ENCODE measurements around the gene TMBIM1. TPM values are rescaled to one million over a fixed set of nuclear protein-coding genes. Genes with fewer than 3 reads are reported as not detected.
A peak's percentile ranks its signal among the peaks of the same experiment; 100 is the strongest.

TMBIM1 gene
- polyA plus RNA-seq, 3 donors = 101 to 139 (median 129) TPM

- peaks cover 17% of the 10 kb centered on the region for H3K4me1 Mint-ChIP-seq
- H3K4me3 Mint-ChIP-seq = no peak overlapping the region
- H3K9me3 ChIP-seq (replicated peaks in 1 of 2; ENCODE audit: control insufficient read depth in 1 of 2, insufficient read depth in 1 of 2, low read length in 2 of 2) = no peaks in the 10 kb centered on the region
- H2AFZ ChIP-seq (ENCODE audit: insufficient read depth, low read depth, low read length, poor library complexity, severe bottlenecking) = no peak overlapping the region
- peak overlapping the region in 1 of 7 donors; percentile 41 for H3K27ac Mint-ChIP-seq
- no peaks in the 10 kb centered on the region for H3K27me3 Mint-ChIP-seq (ENCODE audit: low read depth in 3 of 3)
- peaks cover 0 to 2% (median 0%) of the 10 kb centered on the region in 7 donors for H3K9me3 Mint-ChIP-seq
- peaks cover 99% of the 10 kb centered on the region for H4K20me1 ChIP-seq (ENCODE audit: insufficient read depth, low read length)
- no peak for DNase-seq
- no peak overlapping the region for H3K4me2 ChIP-seq (replicated peaks; ENCODE audit: extremely low read depth, low read length, poor library complexity, severe bottlenecking)
- H3K27me3 ChIP-seq (ENCODE audit: control insufficient read depth in 2 of 2, insufficient read depth in 2 of 2, low read length in 2 of 2) = no peaks in the 10 kb centered on the region
- no peak overlapping the region for H3K4me3 ChIP-seq (replicated peaks in 1 of 3; ENCODE audit: low read depth in 2 of 3, low read length in 3 of 3)
- TF ChIP-seq, protein P1, sequence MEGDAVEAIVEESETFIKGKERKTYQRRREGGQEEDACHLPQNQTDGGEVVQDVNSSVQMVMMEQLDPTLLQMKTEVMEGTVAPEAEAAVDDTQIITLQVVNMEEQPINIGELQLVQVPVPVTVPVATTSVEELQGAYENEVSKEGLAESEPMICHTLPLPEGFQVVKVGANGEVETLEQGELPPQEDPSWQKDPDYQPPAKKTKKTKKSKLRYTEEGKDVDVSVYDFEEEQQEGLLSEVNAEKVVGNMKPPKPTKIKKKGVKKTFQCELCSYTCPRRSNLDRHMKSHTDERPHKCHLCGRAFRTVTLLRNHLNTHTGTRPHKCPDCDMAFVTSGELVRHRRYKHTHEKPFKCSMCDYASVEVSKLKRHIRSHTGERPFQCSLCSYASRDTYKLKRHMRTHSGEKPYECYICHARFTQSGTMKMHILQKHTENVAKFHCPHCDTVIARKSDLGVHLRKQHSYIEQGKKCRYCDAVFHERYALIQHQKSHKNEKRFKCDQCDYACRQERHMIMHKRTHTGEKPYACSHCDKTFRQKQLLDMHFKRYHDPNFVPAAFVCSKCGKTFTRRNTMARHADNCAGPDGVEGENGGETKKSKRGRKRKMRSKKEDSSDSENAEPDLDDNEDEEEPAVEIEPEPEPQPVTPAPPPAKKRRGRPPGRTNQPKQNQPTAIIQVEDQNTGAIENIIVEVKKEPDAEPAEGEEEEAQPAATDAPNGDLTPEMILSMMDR (IDR thresholded peaks at IDR 0.05) = no peak
- no peak overlapping the region for H3K9ac ChIP-seq (ENCODE audit: insufficient read depth, low read length, poor library complexity, severe bottlenecking)
- peaks cover 75 to 93% of the 10 kb centered on the region in 2 donors for H3K36me3 Mint-ChIP-seq
- intact Hi-C loops (cut with micrococcal nuclease) = loop anchor here in 1 of 2 donors (5.0 kb wide), 1 partner anchor 47 kb away; no protein-coding TSS in a partner anchor
- no peak overlapping the region for H3K27ac ChIP-seq (ENCODE audit: low read depth in 1 of 2, low read length in 2 of 2)
- H3K4me1 ChIP-seq (ENCODE audit: control insufficient read depth in 1 of 2, insufficient read depth in 2 of 2, low read length in 2 of 2) = peaks cover 16% of the 10 kb centered on the region in 2 donors
- H3K36me3 ChIP-seq (replicated peaks in 1 of 2; ENCODE audit: control insufficient read depth in 1 of 2, insufficient read depth in 2 of 2, low read length in 2 of 2) = peaks cover 92 to 98% of the 10 kb centered on the region in 2 donors
- WGBS (ENCODE audit: insufficient coverage) = no CpG with 5 or more reads among the region's 3 CpGs
- peaks cover 98% of the 10 kb centered on the region for H3K79me2 ChIP-seq (ENCODE audit: insufficient read depth, low read length)
Measured at GRCh38 chr2:218234521-218234920, 57.8 kb downstream of the TMBIM1 start.

DNA sequence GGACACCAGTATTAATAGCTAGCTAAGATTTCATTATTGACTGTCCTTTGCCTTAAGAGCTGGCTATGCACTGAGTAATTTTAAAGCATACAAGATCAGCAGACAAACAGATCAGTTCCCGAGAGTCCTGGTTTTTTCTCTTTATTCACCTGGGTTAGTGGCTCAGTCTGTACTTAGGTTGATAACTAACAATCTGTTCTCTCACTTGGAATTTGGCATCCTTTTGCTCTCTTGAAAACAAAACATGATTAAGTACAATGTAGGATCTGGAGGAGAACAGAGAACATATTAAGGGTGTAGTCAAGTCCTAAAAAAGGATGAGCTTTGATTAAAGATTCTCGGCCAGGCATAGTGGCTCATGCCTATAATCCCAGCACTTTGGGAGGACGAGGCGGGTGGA, 58.8 kb downstream of the TMBIM1 start:
- Mint-ChIP-seq H3K4me1 (peaks cover 24% of the 10 kb centered on the region), H3K27me3 (ENCODE audit: low read depth in 3 of 3) (no peaks in the 10 kb centered on the region), H3K4me3 (no peak overlapping the region), H3K27ac (peak overlapping the region in 1 of 7 donors; percentile 54), H3K36me3 (peaks cover 68 to 87% of the 10 kb centered on the region in 2 donors), H3K9me3 (peaks cover 0 to 2% (median 0%) of the 10 kb centered on the region in 7 donors)
- Histone ChIP-seq H3K27ac (ENCODE audit: low read depth in 1 of 2, low read length in 2 of 2) (no peak overlapping the region), H3K4me2 (replicated peaks; ENCODE audit: extremely low read depth, low read length, poor library complexity, severe bottlenecking) (no peak overlapping the region), H3K79me2 (ENCODE audit: insufficient read depth, low read length) (peaks cover 89% of the 10 kb centered on the region), H4K20me1 (ENCODE audit: insufficient read depth, low read length) (peaks cover 99% of the 10 kb centered on the region), H3K27me3 (ENCODE audit: control insufficient read depth in 2 of 2, insufficient read depth in 2 of 2, low read length in 2 of 2) (no peaks in the 10 kb centered on the region), H3K4me3 (replicated peaks in 1 of 3; ENCODE audit: low read depth in 2 of 3, low read length in 3 of 3) (no peak overlapping the region), H2AFZ (ENCODE audit: insufficient read depth, low read depth, low read length, poor library complexity, severe bottlenecking) (no peak overlapping the region), H3K36me3 (replicated peaks in 1 of 2; ENCODE audit: control insufficient read depth in 1 of 2, insufficient read depth in 2 of 2, low read length in 2 of 2) (peaks cover 85 to 93% of the 10 kb centered on the region in 2 donors), H3K9ac (ENCODE audit: insufficient read depth, low read length, poor library complexity, severe bottlenecking) (no peak overlapping the region), H3K9me3 (replicated peaks in 1 of 2; ENCODE audit: control insufficient read depth in 1 of 2, insufficient read depth in 1 of 2, low read length in 2 of 2) (no peaks in the 10 kb centered on the region), H3K4me1 (ENCODE audit: control insufficient read depth in 1 of 2, insufficient read depth in 2 of 2, low read length in 2 of 2) (peaks cover 24 to 26% of the 10 kb centered on the region in 2 donors)
- WGBS (ENCODE audit: insufficient coverage) = 100% methylated on average over 1 of the region's 4 CpGs
- intact Hi-C loops (cut with micrococcal nuclease) = loop anchor here in 1 of 2 donors (5.0 kb wide), 1 partner anchor 46 kb away; no protein-coding TSS in a partner anchor
- DNase-seq = no peak
- TF ChIP-seq, protein P1 (IDR thresholded peaks at IDR 0.05) = no peak
